ENCODE data around the gene ACER2.
A peak's percentile ranks its signal among the peaks of the same experiment; 100 is the strongest.

Gene ACER2

DNA sequence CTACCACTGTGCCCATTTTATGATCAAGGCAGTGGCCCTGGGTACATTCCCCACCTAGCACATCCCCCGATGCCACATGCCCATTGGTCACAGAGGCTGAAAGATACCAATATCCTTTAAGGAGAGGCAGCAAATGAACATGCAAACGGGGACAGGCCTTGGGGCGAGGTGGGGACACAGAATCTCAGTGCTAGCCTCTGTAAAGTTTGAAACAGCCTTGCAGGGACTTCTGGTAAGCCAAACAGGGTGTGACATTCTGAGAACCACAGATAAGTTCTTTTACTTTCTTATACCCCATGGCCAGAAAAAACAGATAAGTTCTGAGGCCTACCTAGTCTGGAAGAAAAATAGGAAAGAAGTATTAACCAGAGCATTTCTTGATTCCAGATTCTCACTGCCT lies 60.5 kb downstream of the ACER2 start:
- H3K4me3 ChIP-seq: no peak overlapping the region
- TF ChIP-seq, protein P1, sequence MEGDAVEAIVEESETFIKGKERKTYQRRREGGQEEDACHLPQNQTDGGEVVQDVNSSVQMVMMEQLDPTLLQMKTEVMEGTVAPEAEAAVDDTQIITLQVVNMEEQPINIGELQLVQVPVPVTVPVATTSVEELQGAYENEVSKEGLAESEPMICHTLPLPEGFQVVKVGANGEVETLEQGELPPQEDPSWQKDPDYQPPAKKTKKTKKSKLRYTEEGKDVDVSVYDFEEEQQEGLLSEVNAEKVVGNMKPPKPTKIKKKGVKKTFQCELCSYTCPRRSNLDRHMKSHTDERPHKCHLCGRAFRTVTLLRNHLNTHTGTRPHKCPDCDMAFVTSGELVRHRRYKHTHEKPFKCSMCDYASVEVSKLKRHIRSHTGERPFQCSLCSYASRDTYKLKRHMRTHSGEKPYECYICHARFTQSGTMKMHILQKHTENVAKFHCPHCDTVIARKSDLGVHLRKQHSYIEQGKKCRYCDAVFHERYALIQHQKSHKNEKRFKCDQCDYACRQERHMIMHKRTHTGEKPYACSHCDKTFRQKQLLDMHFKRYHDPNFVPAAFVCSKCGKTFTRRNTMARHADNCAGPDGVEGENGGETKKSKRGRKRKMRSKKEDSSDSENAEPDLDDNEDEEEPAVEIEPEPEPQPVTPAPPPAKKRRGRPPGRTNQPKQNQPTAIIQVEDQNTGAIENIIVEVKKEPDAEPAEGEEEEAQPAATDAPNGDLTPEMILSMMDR (IDR thresholded peaks at IDR 0.05): no peak
- no peaks in the 10 kb centered on the region for H3K27me3 ChIP-seq
- H3K4me1 ChIP-seq: peaks cover 0 to 15% (median 12%) of the 10 kb centered on the region in 4 donors
- H3K27ac ChIP-seq: no peak overlapping the region
- no peaks in the 10 kb centered on the region for H3K36me3 ChIP-seq
- DNase-seq: no peak
- intact Hi-C loops (cut with DNase I; ENCODE audit: low total_unique reads): no loop called here
- no peaks in the 10 kb centered on the region for H3K9me3 ChIP-seq

DNA sequence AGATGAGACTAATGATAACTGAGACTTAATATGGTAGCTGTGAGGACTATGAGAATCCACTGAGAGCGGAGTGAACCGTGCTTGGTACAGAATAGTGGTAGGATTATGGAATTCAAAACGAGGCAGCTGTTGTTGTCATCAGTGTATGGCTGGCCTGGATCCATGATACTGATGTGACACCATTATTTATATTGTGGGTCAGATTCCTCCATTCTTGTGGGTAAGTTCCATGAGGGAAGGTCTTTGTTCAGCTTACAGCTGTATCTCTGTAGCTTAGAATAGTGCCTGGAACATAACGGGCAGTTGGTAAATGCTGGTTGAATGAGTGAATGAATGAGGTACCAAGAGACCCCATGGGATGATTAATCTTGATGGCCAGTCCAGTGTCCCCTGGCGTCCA lies 61.8 kb downstream of the ACER2 start:
- H3K9me3 ChIP-seq: no peaks in the 10 kb centered on the region
- H3K4me1 ChIP-seq: peaks cover 0 to 11% (median 5%) of the 10 kb centered on the region in 4 donors
- intact Hi-C loops (cut with DNase I; ENCODE audit: low total_unique reads): no loop called here
- no peaks in the 10 kb centered on the region for H3K36me3 ChIP-seq
- H3K4me3 ChIP-seq: no peak overlapping the region
- no peak for DNase-seq
- TF ChIP-seq, protein P1 (IDR thresholded peaks at IDR 0.05): no peak
- H3K27me3 ChIP-seq: no peaks in the 10 kb centered on the region
- no peak overlapping the region for H3K27ac ChIP-seq

- Histone ChIP-seq H3K27me3 (no peaks in the 10 kb centered on the region), H3K9me3 (no peaks in the 10 kb centered on the region), H3K27ac (no peak overlapping the region), H3K4me1 (peaks cover 0 to 11% (median 5%) of the 10 kb centered on the region in 4 donors), H3K36me3 (no peaks in the 10 kb centered on the region), H3K4me3 (no peak overlapping the region)
- TF ChIP-seq, protein P1 (IDR thresholded peaks at IDR 0.05): no peak
- peak in 1 of 2 donors; percentile 17 for DNase-seq
- intact Hi-C loops (cut with DNase I; ENCODE audit: low total_unique reads): no loop called here
These were observed 62.3 kb downstream of the ACER2 start for GRCh38 chr9:19470981-19471650.

GRCh38 chr9:19471737-19472648 lies 63.2 kb downstream of the ACER2 start:
- TF ChIP-seq, protein P1 (IDR thresholded peaks at IDR 0.05): peak; percentile 53 to 70
- Histone ChIP-seq H3K27me3 (no peaks in the 10 kb centered on the region), H3K4me3 (no peak overlapping the region), H3K36me3 (no peaks in the 10 kb centered on the region), H3K4me1 (peaks cover 0 to 11% (median 5%) of the 10 kb centered on the region in 4 donors), H3K27ac (no peak overlapping the region), H3K9me3 (no peaks in the 10 kb centered on the region)
- peak; percentile 47 to 67 for DNase-seq
- intact Hi-C loops (cut with DNase I; ENCODE audit: low total_unique reads): no loop called here

DNA sequence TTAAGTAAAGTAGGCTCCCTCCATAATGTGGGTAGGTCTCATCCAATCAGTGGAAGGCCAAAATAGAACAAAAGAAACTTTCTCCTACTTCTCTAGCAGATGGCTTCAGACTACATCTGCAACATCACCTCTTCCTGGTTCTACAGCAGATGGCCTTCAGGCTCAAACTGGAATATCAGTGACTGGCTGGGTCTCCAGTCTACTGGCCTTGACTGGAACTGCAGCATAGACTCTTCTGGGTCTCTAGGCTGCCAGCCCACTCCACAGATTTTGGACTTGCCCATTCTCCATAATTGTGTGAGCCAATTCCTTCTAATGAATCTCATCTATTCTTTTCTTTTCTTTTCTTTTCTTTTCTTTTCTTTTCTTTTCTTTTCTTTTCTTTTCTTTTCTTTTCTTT lies 64.8 kb downstream of the ACER2 start:
- no peak for DNase-seq
- peaks cover 0 to 11% (median 5%) of the 10 kb centered on the region in 4 donors for H3K4me1 ChIP-seq
- H3K9me3 ChIP-seq: no peaks in the 10 kb centered on the region
- no peak overlapping the region for H3K27ac ChIP-seq
- TF ChIP-seq, protein P1 (IDR thresholded peaks at IDR 0.05): no peak
- H3K27me3 ChIP-seq: no peaks in the 10 kb centered on the region
- no peak overlapping the region for H3K4me3 ChIP-seq
- intact Hi-C loops (cut with DNase I; ENCODE audit: low total_unique reads): no loop called here
- H3K36me3 ChIP-seq: no peaks in the 10 kb centered on the region

All from tibial artery (tissue), 4 donors.